HFFc6 (cell line): ENCODE data around the gene RASGRP4. TPM values are rescaled to one million over a fixed set of nuclear protein-coding genes. Genes with fewer than 3 reads are reported as not detected.

Experiments
- DNase-seq: peaks from one replicate; pipeline ENCODE4 v3.0.0-alpha.2; 2018
- H3K27ac Mint-ChIP-seq: 2 replicates; pipeline ENCODE4 v1.8.0; 2020; ENCODE audit warnings: mild to moderate bottlenecking, mixed read lengths
- H3K27me3 Mint-ChIP-seq: 2 replicates; pipeline ENCODE4 v1.8.0; 2021; ENCODE audit warnings: mild to moderate bottlenecking, moderate library complexity, mixed read lengths; ENCODE audit not compliant: insufficient read depth
- H3K36me3 Mint-ChIP-seq: 2 replicates; pipeline ENCODE4 v1.8.0; 2021; ENCODE audit warnings: low read depth, mixed read lengths
- H3K4me1 Mint-ChIP-seq: 2 replicates; pipeline ENCODE4 v1.8.0; 2020; ENCODE audit warnings: low read depth, mixed read lengths
- H3K4me3 Mint-ChIP-seq: 2 replicates; pipeline ENCODE4 v1.8.0; 2020; ENCODE audit warnings: mild to moderate bottlenecking, moderate library complexity, mixed read lengths
- H3K9me3 Mint-ChIP-seq: 2 replicates; pipeline ENCODE4 v1.8.0; 2020; ENCODE audit warnings: mild to moderate bottlenecking, mixed read lengths
- total RNA-seq, 6 experiments: library from RNA; stranded (reverse); fragmentation: NEBNext Ultra II Directional; extraction: Animal tissue kit (Norgen Biotek cat#: 25700); gene quantifications; 2 replicates in 1 of 6; 3 replicates in 5 of 6; pipeline ENCODE4 v1.2.3, GENCODE V29; 2021
- TF ChIP-seq, protein P1 (sequence below): fragments of 200-600 bp; sonication (generic); IDR thresholded peaks from 2 replicates; pipeline ENCODE4 v1.5.0; 2021; ENCODE audit warnings: antibody characterized with exemption, mild to moderate bottlenecking

RASGRP4 gene
- total RNA-seq, 6 experiments from 2014 or later = not detected

DNA sequence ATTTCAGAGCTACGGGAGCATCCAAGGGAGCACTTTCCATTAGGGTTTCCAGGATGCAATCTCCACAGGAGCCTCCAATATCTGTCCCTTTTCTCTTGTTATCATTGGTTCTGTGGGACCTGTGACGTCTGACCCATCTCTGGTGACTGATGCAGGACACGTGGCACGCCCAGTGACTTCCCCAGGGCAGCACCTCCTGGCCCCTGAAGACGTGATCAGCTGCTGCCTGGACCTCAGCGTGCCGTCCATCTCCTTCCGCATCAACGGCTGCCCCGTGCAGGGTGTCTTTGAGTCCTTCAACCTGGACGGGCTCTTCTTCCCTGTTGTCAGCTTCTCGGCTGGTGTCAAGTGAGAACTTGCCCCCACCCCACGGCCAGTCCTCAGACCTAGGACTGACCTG, 33.0 kb upstream of the RASGRP4 start:
- TF ChIP-seq, protein P1, sequence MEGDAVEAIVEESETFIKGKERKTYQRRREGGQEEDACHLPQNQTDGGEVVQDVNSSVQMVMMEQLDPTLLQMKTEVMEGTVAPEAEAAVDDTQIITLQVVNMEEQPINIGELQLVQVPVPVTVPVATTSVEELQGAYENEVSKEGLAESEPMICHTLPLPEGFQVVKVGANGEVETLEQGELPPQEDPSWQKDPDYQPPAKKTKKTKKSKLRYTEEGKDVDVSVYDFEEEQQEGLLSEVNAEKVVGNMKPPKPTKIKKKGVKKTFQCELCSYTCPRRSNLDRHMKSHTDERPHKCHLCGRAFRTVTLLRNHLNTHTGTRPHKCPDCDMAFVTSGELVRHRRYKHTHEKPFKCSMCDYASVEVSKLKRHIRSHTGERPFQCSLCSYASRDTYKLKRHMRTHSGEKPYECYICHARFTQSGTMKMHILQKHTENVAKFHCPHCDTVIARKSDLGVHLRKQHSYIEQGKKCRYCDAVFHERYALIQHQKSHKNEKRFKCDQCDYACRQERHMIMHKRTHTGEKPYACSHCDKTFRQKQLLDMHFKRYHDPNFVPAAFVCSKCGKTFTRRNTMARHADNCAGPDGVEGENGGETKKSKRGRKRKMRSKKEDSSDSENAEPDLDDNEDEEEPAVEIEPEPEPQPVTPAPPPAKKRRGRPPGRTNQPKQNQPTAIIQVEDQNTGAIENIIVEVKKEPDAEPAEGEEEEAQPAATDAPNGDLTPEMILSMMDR = no peak
- Mint-ChIP-seq H3K27ac (no peak overlapping the region), H3K4me1 (no peaks in the 10 kb centered on the region), H3K36me3 (no peaks in the 10 kb centered on the region), H3K27me3 (peaks cover 3% of the 10 kb centered on the region), H3K9me3 (peaks cover 3% of the 10 kb centered on the region; the same call in 1 of the 2 replicates), H3K4me3 (no peak overlapping the region)
- no peak for DNase-seq

DNA sequence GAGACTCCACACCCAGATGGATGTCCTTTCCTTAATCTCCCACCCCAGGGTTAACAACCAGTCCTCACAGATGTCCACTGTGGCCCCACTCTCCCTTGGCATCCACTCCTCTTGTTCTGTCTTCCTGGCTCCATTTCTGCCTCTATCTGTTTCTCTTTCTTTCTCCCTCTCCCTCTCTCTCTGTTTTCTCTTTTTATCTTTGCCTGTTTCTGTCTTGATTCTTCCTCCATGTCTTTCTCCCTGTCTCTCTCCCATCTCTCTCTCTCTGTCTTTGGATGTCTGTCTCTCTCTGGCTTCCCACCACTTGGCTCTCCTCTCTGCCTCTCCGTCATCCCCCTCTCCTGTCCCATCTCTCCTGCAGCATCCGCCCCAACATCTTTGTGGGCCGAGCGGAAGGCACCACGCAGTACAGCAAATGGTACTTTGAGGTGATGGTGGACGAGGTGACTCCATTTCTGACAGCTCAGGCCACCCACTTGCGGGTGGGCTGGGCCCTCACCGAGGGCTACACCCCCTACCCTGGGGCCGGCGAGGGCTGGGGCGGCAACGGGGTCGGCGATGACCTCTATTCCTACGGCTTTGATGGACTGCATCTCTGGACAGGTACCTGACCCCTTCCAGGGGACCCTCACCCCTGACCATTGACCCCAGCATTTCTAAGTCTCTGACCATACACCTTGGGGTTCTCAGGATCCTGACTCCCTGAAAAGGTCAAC, 31.8 kb upstream of the RASGRP4 start:
- DNase-seq = no peak
- H3K36me3 Mint-ChIP-seq = no peaks in the 10 kb centered on the region
- H3K9me3 Mint-ChIP-seq = peaks cover 3% of the 10 kb centered on the region; the same call in 1 of the 2 replicates
- H3K4me1 Mint-ChIP-seq = no peaks in the 10 kb centered on the region
- TF ChIP-seq, protein P1 = no peak
- H3K27me3 Mint-ChIP-seq = peaks cover 3% of the 10 kb centered on the region
- no peak overlapping the region for H3K4me3 Mint-ChIP-seq
- H3K27ac Mint-ChIP-seq = no peak overlapping the region

DNA sequence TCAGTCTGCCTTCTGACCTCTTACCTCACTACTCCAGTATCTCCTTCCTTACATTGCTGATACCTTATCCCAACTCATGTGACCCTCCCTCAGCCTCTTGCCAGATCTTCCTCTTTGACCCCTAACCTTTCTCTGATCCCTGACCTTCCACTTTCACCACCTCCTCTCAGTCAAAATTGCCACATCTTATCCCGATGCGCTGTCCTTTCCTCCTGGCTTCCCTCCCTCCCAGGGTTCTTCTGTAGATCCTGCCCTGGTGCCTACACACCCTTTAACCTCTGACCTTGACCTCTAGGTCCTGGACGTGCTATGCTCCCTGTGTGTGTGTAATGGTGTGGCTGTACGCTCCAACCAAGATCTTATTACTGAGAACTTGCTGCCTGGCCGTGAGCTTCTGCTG, 31.2 kb upstream of the RASGRP4 start:
- Mint-ChIP-seq H3K27ac (no peak overlapping the region), H3K27me3 (peaks cover 2% of the 10 kb centered on the region), H3K4me3 (no peak overlapping the region), H3K36me3 (no peaks in the 10 kb centered on the region), H3K4me1 (no peaks in the 10 kb centered on the region), H3K9me3 (peaks cover 3% of the 10 kb centered on the region; the same call in 1 of the 2 replicates)
- TF ChIP-seq, protein P1 = no peak
- DNase-seq = no peak

DNA sequence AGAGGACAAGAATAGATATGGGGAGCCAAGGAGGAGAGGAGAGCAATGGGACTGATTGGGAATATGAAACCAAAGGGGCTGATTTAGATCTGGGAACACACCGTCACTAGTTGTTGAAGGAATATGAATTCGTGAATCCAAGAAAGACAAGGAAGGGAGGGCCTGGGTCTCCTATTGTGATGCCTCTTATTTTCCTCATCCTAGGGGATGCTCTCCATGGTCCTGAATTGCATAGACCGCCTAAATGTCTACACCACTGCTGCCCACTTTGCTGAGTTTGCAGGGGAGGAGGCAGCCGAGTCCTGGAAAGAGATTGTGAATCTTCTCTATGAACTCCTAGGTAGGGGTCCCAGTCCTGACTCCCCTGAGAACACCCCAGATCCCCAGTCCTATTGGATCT, 29.0 kb upstream of the RASGRP4 start:
- no peak for DNase-seq
- H3K27ac Mint-ChIP-seq = no peak overlapping the region
- H3K27me3 Mint-ChIP-seq = peaks cover 10% of the 10 kb centered on the region
- H3K4me1 Mint-ChIP-seq = no peaks in the 10 kb centered on the region
- TF ChIP-seq, protein P1 = no peak
- no peak overlapping the region for H3K4me3 Mint-ChIP-seq
- no peaks in the 10 kb centered on the region for H3K36me3 Mint-ChIP-seq
- peaks cover 3% of the 10 kb centered on the region; the same call in 1 of the 2 replicates for H3K9me3 Mint-ChIP-seq

DNA sequence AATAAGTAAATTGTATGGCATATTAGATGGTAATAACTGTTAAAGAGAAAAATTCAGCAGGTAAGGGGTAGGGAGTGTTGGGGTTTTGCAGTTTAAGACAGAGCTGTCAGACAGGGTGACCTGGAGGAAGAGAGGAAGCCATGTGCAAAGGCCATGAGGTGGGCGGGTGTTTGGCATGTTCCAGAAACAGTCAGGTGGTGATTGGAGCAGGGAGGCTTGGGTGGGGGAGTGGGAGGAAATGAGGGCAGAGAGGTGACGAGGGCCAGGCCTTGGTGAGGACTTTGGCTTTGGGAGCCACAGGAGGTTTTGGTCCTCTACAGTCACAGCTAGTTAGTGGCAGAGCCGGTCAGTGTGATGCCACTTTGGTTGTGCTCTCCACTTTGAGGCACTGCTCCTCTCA, 27.6 kb upstream of the RASGRP4 start:
- no peaks in the 10 kb centered on the region for H3K9me3 Mint-ChIP-seq
- no peaks in the 10 kb centered on the region for H3K4me1 Mint-ChIP-seq
- TF ChIP-seq, protein P1 = no peak
- H3K27me3 Mint-ChIP-seq = peaks cover 17% of the 10 kb centered on the region
- no peak overlapping the region for H3K27ac Mint-ChIP-seq
- H3K4me3 Mint-ChIP-seq = no peak overlapping the region
- DNase-seq = no peak
- H3K36me3 Mint-ChIP-seq = no peaks in the 10 kb centered on the region
